Retinal pigment epithelial cell (primary cell): ENCODE data around the gene TMC8.

Source experiments
- DNase-seq: peaks from one replicate; pipeline ENCODE4 v3.0.0-alpha.2; 2010; ENCODE audit warnings: low read depth
- H3K4me3 ChIP-seq: 2 replicates; pipeline ENCODE4 v1.5.1; 2011; ENCODE audit warnings: mild to moderate bottlenecking, low read length, control low read depth, moderate library complexity
- CTCF ChIP-seq: conservative IDR thresholded peaks from 2 replicates; pipeline ENCODE4 v1.5.1; 2011; ENCODE audit warnings: low read depth, low read length, control low read depth, inconsistent platforms

Gene TMC8

GRCh38 chr17:78174870-78175642, 44.5 kb downstream of the TMC8 start:
- TF ChIP-seq CTCF: peak; percentile 17
- no peak for DNase-seq
- no peak overlapping the region for H3K4me3 ChIP-seq

GRCh38 chr17:78175643-78175981, 45.0 kb downstream of the TMC8 start:
- H3K4me3 ChIP-seq: no peak overlapping the region
- DNase-seq: no peak
- no peak for TF ChIP-seq CTCF

- peak; percentile 98 for TF ChIP-seq CTCF
- DNase-seq: no peak
- no peak overlapping the region for H3K4me3 ChIP-seq
Observed at GRCh38 chr17:78176548-78177025, 46.0 kb downstream of the TMC8 start.

GRCh38 chr17:78179372-78179771, 48.8 kb downstream of the TMC8 start:
- no peak for DNase-seq
- no peak overlapping the region for H3K4me3 ChIP-seq
- no peak for TF ChIP-seq CTCF

GRCh38 chr17:78180083-78180482, 49.5 kb downstream of the TMC8 start:
- DNase-seq: no peak
- TF ChIP-seq CTCF: no peak
- no peak overlapping the region for H3K4me3 ChIP-seq

GRCh38 chr17:78180508-78180907, 49.9 kb downstream of the TMC8 start:
- TF ChIP-seq CTCF: no peak
- DNase-seq: no peak
- H3K4me3 ChIP-seq: no peak overlapping the region

- no peak overlapping the region for H3K4me3 ChIP-seq
- no peak for DNase-seq
- TF ChIP-seq CTCF: no peak
Observed at GRCh38 chr17:78182504-78182903, 51.9 kb downstream of the TMC8 start.
